Muscle of back (tissue), 11 donors: ENCODE data around the gene SEMA6B. TPM values are rescaled to one million over a fixed set of nuclear protein-coding genes. Genes with fewer than 3 reads are reported as not detected.

Experiments
- DNase-seq, 3 donors: peaks; one replicate each; pipeline versions ENCODE4 v3.0.0 to v3.0.0-alpha.2; 2013
- polyA plus RNA-seq, 10 donors: library from polyadenylated mRNA; unstranded; fragments of 120-200 nt; gene quantifications; one replicate each; pipeline ENCODE4 v1.2.1, GENCODE V29; 2013; ENCODE audit not compliant: insufficient read length in 10 of 10

SEMA6B gene
- polyA plus RNA-seq, 10 donors: 27.5 to 45.9 (median 35.8) TPM

GRCh38 chr19:4525563-4526002, 33.9 kb downstream of the SEMA6B start:
- no peak for DNase-seq

DNA sequence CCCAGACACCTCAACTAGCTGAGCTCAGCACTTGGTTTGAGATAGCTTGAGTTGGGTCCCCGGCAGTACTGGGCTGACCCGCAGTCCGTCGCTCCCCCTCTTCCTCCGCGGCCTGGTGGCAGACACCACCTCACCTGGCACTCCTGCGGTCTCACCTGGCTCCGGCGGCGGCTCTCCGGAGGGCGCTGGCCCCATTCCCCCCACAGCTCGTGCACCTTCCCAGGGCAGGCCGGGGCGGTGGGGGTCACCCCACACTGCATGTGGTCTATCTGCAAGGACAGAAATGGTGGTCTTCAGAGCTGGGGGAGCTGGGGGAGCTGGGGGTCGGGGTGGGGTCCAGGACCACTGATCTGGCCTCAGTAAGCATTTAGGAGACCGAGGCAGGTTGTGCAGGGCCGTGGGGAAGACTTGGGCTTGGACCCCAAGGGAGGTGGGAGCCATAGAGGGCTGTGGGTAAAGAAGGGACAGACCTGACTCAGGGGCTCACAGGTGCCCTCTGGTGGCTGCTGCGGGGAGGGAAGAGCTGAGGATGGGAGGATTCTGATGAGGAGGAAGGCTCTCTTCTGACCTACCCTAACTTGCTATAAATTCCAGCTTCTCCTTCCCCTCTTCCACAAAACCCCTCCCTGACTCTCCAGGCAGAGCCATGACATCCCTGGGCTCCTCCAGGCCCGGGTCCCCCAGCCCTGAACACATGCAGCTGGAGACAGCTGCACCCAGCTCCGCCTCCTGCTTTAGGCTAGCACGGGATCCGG, 34.5 kb downstream of the SEMA6B start:
- DNase-seq: peak in 2 of 3 donors; percentile 51 to 75

DNA sequence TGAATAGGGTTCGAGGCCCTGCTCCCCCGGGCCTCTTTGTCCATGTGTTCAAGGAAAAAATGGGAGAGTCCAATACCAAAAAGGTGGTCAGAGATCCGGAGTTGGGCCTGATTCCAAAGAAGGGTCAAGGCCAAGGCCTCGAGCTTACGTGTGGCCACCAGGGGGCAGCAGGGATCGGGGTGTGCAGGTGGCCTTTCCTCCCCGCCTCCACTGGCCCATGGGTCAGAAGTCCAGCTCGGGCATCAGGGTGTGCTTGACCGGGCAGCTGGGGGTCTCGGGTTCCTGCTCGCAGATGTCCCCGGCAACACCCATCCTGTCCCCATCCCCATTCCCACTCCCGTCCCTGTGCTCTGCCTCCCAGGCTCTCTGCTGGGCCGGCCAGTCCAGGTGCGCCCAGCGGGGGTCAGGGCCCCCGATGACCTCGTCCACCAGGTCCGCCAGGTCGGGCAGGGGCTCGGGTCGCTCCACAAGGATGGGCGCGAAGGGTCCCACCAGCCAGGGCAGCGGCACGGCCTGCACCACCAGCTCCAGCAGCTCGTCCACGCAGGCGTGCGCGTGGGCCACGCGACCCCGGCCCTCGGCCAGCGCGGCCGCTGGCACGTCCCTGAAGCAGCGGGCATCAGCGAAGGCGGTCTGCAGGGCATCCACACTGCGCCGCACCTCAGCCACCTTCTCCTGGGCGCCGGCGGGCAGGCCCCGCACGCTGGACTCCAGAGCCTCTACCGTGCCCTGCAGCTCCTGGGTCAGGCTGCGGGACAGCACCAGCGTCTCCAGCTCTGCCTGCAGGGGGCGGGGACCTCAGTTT, 36.0 kb downstream of the SEMA6B start:
- no peak for DNase-seq

DNA sequence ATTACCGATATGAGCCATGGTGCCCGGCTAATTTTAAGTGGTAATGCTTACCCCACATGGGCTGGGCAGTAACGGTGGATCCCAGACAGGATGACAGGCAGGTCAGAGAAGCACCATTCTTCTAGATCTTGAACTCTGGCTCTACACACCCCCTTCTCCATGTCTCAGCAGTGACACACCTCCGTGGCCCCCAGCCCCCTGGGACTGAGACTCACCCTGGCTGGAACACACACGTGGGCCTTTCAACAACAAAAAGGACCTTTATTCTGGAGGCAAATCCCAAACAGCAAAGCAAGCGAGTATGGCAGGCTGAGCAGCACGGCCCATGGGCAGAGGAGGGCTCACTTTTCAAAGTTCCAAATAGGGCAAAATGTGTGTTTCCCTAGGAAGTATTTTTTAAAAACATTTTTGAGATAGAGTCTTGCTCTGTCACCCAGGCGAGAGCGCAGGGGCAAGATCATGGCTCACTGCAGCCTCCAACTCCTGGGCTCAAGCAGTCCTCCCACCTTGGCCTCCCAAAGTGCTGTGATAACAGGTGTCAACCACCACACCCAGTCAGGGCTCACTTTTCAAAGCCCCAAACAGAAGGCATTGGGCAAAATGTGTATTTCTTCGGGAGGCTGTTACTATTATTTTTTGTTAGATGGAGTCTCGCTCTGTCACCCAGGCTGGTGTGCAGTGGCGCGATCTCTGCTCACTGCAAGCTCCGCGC, 37.0 kb downstream of the SEMA6B start:
- no peak for DNase-seq

- no peak for DNase-seq
Observed at GRCh38 chr19:4521888-4522242, 37.6 kb downstream of the SEMA6B start.

GRCh38 chr19:4521170-4521887, 38.2 kb downstream of the SEMA6B start:
- no peak for DNase-seq

- DNase-seq: no peak
Observed at GRCh38 chr19:4519521-4520277, 39.8 kb downstream of the SEMA6B start.

DNA sequence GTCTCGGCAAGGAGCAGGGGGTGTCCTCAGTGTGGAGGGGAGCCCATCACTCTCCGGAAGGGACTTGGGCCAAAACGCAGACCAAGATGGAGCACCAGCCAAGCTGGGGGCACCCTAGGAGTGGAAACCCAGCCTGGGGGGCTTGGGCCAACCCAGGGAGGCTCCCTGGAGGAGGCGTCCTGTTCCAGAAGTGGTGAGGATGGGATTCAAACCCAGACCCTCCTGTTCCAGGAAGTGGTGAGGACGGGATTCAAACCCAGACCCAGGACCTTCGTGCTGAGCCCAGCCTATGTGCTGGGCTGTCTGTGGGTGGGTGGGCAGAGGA, 40.4 kb downstream of the SEMA6B start:
- no peak for DNase-seq

DNA sequence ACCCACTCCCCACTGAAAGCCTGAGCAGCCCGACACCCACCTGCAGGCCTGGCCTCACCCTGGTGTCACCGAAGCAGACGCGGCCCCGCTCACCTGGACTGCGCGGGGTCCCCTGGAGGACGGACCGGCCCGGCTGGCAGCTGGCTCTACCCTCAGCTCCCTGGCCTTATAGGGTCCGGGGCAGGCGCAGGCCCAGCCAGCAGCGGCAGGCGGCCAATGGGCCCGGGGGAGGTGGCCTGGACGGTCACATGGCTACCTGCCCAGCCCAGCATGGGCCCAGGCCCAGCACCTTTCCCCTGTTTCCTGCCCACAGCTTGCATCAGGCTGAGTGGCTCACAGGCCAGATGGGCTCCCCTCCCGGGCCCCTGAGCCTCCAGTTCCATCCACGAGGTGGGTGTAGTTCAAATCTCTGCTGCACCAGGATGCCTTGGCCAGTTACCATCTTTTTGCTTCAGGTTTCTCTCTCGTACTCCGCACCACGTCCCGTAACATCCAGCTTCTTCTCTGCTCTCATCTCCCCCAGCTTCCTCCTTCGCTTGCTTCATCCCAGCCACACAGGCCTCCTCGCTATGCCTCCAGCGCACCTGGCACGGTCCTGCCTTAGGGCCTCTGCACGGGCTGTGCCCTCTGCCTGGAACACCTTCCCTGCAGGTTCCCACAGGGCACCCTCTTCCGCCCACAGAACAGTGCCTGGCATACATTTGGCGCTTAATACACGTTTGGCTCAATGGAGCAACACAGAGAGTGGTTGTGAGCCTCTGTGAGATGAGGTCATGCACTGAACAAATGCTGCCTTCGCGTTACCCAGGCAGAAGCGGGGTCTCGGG, 40.9 kb downstream of the SEMA6B start, which contains the start of gene PLIN4:
TSS of gene PLIN4 (minus strand) at position 142 of the 827 bp plus-strand sequence. CDS start 214 bp downstream, outside the sequence.
- DNase-seq: peak in 1 of 3 donors; percentile 76

GRCh38 chr19:4517451-4518057, 41.9 kb downstream of the SEMA6B start:
- DNase-seq: no peak

DNA sequence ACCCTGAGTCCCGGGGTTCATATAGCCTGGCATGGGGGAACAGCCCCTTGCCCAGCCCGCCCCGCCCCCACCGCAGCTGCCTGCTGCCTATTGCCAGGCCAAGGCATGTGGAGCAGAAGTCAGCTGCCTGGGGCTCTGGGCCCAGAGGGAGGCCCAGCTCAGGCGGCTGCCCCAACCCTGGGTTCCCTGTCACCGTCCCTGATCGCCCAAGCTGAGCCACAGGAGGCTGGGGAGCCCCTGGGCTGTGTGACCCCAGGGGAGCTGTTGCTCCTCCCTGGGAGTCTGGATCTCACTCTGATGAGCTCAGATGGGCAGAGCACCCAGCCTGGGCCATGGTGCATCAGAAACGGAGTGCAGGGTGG, 42.6 kb downstream of the SEMA6B start:
- DNase-seq: peak; percentile 35 to 66 (median 48)

GRCh38 chr19:4516199-4516938, 43.1 kb downstream of the SEMA6B start:
- no peak for DNase-seq

DNA sequence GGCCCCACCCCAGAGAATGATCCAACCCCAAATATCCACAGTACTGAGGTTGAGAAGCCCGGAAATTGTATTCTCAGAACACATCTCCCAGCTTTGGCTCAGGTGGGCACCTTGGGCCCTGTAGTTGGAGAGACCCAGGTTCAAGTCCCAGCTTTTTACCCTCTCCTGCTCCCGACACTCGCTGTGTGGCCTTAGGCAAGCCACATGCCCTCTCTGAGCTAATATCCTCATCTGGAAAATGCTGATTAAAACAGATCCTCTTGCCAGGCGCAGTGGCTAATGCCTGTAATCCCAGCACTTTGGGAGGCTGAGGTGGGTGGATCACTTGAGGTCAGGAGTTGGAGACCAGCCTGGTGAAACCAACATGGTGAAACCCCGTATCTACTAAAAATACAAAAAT, 43.8 kb downstream of the SEMA6B start:
- DNase-seq: no peak

DNA sequence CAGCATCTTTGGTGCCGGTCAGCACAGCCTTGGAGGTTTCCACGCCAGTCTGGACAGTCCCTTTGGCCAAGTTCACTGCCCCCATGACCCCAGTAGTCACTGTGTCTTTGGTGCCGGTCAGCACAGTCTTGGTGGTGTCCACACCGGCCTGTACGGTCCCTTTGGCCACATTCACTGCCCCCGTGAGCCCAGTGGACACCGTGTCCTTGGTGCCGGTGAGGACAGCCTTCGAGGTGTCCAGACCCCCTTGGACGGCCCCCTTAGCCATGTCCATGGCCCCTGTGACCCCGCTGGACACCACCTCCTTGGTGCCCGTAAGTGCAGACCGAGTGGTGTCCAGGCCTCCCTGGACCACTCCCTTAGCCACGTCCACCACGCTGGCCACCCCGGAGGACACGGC, 46.2 kb downstream of the SEMA6B start:
- DNase-seq: no peak

DNA sequence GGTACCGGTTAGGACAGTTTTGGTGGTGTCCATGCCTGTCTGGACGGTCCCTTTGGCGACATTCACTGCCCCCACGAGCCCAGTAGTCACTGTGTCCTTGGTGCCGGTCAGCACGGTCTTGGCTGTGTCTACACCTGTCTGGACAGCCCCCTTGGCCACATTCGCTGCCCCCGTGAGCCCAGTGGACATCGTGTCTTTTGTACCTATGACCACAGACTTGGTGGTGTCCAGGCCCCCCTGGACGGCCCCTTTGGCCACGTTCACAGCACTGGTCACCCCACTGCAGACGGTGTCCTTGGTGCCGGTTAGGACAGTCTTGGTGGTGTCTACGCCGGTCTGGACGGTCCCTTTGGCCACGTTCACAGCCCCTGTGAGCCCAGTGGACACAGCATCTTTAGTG, 47.4 kb downstream of the SEMA6B start:
- DNase-seq: no peak

DNA sequence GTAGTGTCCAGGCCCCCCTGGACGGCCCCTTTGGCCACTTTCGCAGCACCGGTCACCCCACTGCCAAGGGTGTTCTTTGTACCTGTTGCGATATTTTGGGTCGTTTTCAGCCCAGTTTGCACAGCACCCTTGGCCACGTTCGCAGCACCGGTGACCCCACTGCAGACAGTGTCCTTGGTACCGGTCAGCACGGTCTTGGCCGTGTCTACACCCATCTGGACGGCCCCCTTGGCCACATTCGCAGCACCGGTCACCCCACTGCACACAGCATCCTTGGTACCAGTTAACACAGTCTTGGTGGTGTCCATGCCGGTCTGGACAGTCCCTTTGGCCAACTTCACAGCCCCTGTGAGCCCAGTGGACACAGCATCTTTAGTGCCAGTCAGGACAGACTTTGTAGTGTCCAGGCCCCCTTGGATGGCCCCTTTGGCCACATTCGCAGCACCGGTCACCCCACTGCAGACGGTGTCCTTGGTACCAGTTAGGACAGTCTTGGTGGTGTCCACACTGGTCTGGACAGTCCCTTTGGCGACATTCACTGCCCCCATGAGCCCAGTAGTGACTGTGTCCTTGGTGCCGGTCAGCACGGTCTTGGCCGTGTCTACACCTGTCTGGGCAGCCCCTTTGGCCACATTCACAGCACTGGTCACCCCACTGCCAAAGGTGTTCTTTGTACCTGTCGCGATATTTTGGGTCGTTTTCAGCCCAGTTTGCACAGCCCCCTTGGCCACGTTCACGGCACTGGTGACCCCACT, 48.0 kb downstream of the SEMA6B start:
- DNase-seq: no peak

- no peak for DNase-seq
Observed at GRCh38 chr19:4510435-4511255, 48.8 kb downstream of the SEMA6B start.
